Endothelial cell of umbilical vein (primary cell): Measurements from ENCODE around the gene PUS10. TPM values are rescaled to one million over a fixed set of nuclear protein-coding genes. Genes with fewer than 3 reads are reported as not detected.
"Not testable (repeated sequence)": the region's sequence is repeated elsewhere in the genome, so short reads cannot be mapped to it uniquely, and the experiment has no call there.

Experiments
- BruUV-seq: library from RNA; stranded (reverse); fragments of 400-500 nt; replicated peaks from 2 replicates; lab custom pipeline; 2021; lab: Mats Ljungman, UMichigan
- CTCF ChIA-PET: fragments of 300-600, 350-600 bp; sonication (Branson Sonifier 250); formaldehyde crosslinking; loops from one replicate; lab custom pipeline; 2021; ENCODE audit warnings: antibody characterized with exemption, inconsistent platforms; lab: Charles Lee
- POLR2A ChIA-PET: fragments of 300-600, 350-600 bp; sonication (Branson Sonifier 250); formaldehyde crosslinking; loops from one replicate; lab custom pipeline; 2021; ENCODE audit warnings: antibody characterized with exemption, inconsistent platforms; lab: Charles Lee
- DNase-seq: peaks from one replicate; pipeline ENCODE4 v3.0.0-alpha.2; 2011; ENCODE audit warnings: low read depth, low spot score
- FAIRE-seq: peaks from 2 replicates; lab custom pipeline; 2011; peaks lifted over from hg19 to GRCh38; lab: Jason Lieb, UNC
- H2AFZ ChIP-seq: 2 replicates; pipeline ENCODE4 v1.6.0; 2012; ENCODE audit warnings: low read depth, low read length, control low read depth, inconsistent platforms
- H3K27ac ChIP-seq: 2 replicates; pipeline ENCODE4 v1.5.1; 2011; ENCODE audit warnings: low read depth, mild to moderate bottlenecking, control low read depth, low read length, moderate library complexity; ENCODE audit not compliant: insufficient read depth
- H3K27me3 ChIP-seq, 2 experiments: 2 replicates each; pipeline versions ENCODE4 v1.6.0 to v1.6.1; 2011; ENCODE audit warnings: low read length in 2 of 2, mixed read lengths in 1 of 2; ENCODE audit not compliant: control insufficient read depth in 2 of 2, insufficient read depth in 2 of 2
- H3K36me3 ChIP-seq, 2 experiments: 2 replicates in 1 of 2; 3 replicates in 1 of 2; pipeline ENCODE4 v1.5.1; 2011; ENCODE audit warnings: low read length in 2 of 2, mild to moderate bottlenecking in 1 of 2, moderate library complexity in 1 of 2; ENCODE audit not compliant: control insufficient read depth in 2 of 2, insufficient read depth in 2 of 2; ENCODE audit errors: extremely low read depth in 1 of 2
- H3K4me1 ChIP-seq: 3 replicates; pipeline ENCODE4 v1.5.1; 2011; ENCODE audit warnings: mild to moderate bottlenecking, low read length; ENCODE audit not compliant: control insufficient read depth, insufficient read depth; ENCODE audit errors: extremely low read depth
- H3K4me2 ChIP-seq: 2 replicates; pipeline ENCODE4 v1.6.1; 2011; ENCODE audit warnings: low read length, control low read depth, mixed read lengths; ENCODE audit not compliant: insufficient read depth
- H3K4me3 ChIP-seq, 3 experiments: fragments of 200-600 bp in 1 of 3; sonication (generic), shearing (Covaris generic) in 1 of 3; replicated peaks in 1 of 3; 2 replicates each; pipeline ENCODE4 v1.5.1; 2011 to 2016; ENCODE audit warnings: control low read depth in 3 of 3, low read length in 3 of 3, mild to moderate bottlenecking in 2 of 3, inconsistent platforms in 1 of 3, low read depth in 1 of 3, moderate library complexity in 1 of 3; ENCODE audit not compliant: insufficient read depth in 1 of 3
- H3K79me2 ChIP-seq: 2 replicates; pipeline ENCODE4 v1.6.0; 2012; ENCODE audit warnings: low read length, inconsistent platforms; ENCODE audit not compliant: control insufficient read depth, insufficient read depth
- H3K9ac ChIP-seq: replicated peaks from 2 replicates; pipeline ENCODE3; 2011; ENCODE audit warnings: low read length, control low read depth; ENCODE audit not compliant: insufficient read depth; ENCODE audit errors: extremely low read depth
- H3K9me1 ChIP-seq: replicated peaks from 3 replicates; pipeline ENCODE4 v1.6.0; 2011; ENCODE audit warnings: mild to moderate bottlenecking, low read length; ENCODE audit not compliant: control insufficient read depth, insufficient read depth; ENCODE audit errors: extremely low read depth
- H3K9me3 ChIP-seq: replicated peaks from 2 replicates; pipeline ENCODE4 v1.5.1; 2012; ENCODE audit warnings: low read length, inconsistent platforms; ENCODE audit not compliant: control insufficient read depth, insufficient read depth
- H4K20me1 ChIP-seq: replicated peaks from 2 replicates; pipeline ENCODE3; 2011; ENCODE audit warnings: mild to moderate bottlenecking, low read length; ENCODE audit not compliant: control insufficient read depth, insufficient read depth; ENCODE audit errors: extremely low read depth
- CTCF ChIP-seq, 2 donors: IDR thresholded peaks; 1 replicate in 1 of 2; 2 replicates in 1 of 2; pipeline ENCODE4 v1.5.1; 2011; ENCODE audit warnings: low read length in 2 of 2, mild to moderate bottlenecking in 2 of 2, moderate library complexity in 2 of 2, control low read depth in 1 of 2, inconsistent platforms in 1 of 2, low read depth in 1 of 2; ENCODE audit not compliant: insufficient read depth in 1 of 2; ENCODE audit errors: extremely low read depth in 1 of 2
- EZH2 ChIP-seq: IDR thresholded peaks from 2 replicates; pipeline ENCODE4 v1.6.1; 2012; ENCODE audit warnings: borderline replicate concordance, low read depth, mild to moderate bottlenecking, moderate library complexity, low read length, inconsistent platforms; ENCODE audit not compliant: severe bottlenecking
- FOS ChIP-seq: IDR thresholded peaks from 2 replicates; pipeline ENCODE4 v1.6.1; 2011; ENCODE audit warnings: mild to moderate bottlenecking, low read length, moderate library complexity, borderline replicate concordance; ENCODE audit not compliant: insufficient read depth
- GATA2 ChIP-seq: IDR thresholded peaks from 2 replicates; pipeline ENCODE4 v1.7.0; 2011; ENCODE audit warnings: low read depth, mild to moderate bottlenecking, moderate library complexity, mixed read lengths, low read length; ENCODE audit not compliant: insufficient read length, insufficient read depth
- JUN ChIP-seq: IDR thresholded peaks from 2 replicates; pipeline ENCODE4 v1.6.1; 2011; ENCODE audit warnings: borderline replicate concordance, low read depth; ENCODE audit not compliant: insufficient read length, insufficient read depth
- MAX ChIP-seq: IDR thresholded peaks from 2 replicates; pipeline ENCODE4 v1.6.1; 2011; ENCODE audit not compliant: insufficient read depth, insufficient read length
- MYC ChIP-seq: IDR thresholded peaks from one replicate; pipeline ENCODE4 v1.6.1; 2011; ENCODE audit warnings: mild to moderate bottlenecking, low read depth, low read length
- POLR2A ChIP-seq: IDR thresholded peaks from 2 replicates; pipeline ENCODE4 v1.6.1; 2012; ENCODE audit warnings: low read depth, mild to moderate bottlenecking, control low read depth, low read length
- POLR2AphosphoS5 ChIP-seq: IDR thresholded peaks from 2 replicates; pipeline ENCODE4 v1.6.1; 2012; ENCODE audit warnings: low read depth, mild to moderate bottlenecking, control low read depth, low read length, moderate library complexity; ENCODE audit not compliant: insufficient read depth
- dilution Hi-C: fragments of 300-500 bp; cut with MboI; formaldehyde crosslinking; loops from one replicate; pipeline ENCODE4 v1.15.0; 2019; ENCODE audit warnings: low sequenced_read_pairs; ENCODE audit not compliant: extremely low pct_ligation_motif_present
- intact Hi-C: fragments of 100-400 bp; cut with micrococcal nuclease; formaldehyde crosslinking; loops from one replicate; pipeline ENCODE4 v1.10.0; 2022
- polyA plus RNA-seq, 4 experiments: library from polyadenylated mRNA; depleted of rRNA in 3 of 4; stranded (reverse) in 3 of 4; unstranded in 1 of 4; fragments of >200 nt; gene quantifications; 2 replicates each; pipeline versions ENCODE4 v1.2.1 to v1.2.3, GENCODE V29; 2011 to 2012; ENCODE audit warnings: missing spikeins in 1 of 4
- total RNA-seq: library from RNA; stranded (reverse); gene quantifications from 2 replicates; pipeline ENCODE4 v1.2.3, GENCODE V29; 2021

Gene PUS10
- total and polyA plus RNA-seq, 2 donors (not counting 3 experiments of a cell fraction or from before 2014, with no cell fraction given), result 3.7 to 10.3 TPM

- DNase-seq, H4K20me1 ChIP-seq, FAIRE-seq, dilution Hi-C loops, intact Hi-C loops, H3K9me3 ChIP-seq, H3K4me1 ChIP-seq, H3K9ac ChIP-seq, POLR2A ChIA-PET, H3K79me2 ChIP-seq, CTCF ChIA-PET, H3K4me2 ChIP-seq, BruUV-seq, H3K4me3 ChIP-seq, H3K27me3 ChIP-seq, H2AFZ ChIP-seq, H3K27ac ChIP-seq, H3K9me1 ChIP-seq: not testable (repeated sequence)
- peaks cover 8 to 10% of the 10 kb centered on the region in 2 experiments for H3K36me3 ChIP-seq
Observed at GRCh38 chr2:61034592-61034991, 16.5 kb upstream of the PUS10 start.

- Histone ChIP-seq H3K4me1 (no peaks in the 10 kb centered on the region), H3K4me2 (no peak overlapping the region), H3K36me3 (peaks cover 5 to 12% of the 10 kb centered on the region in 2 experiments), H2AFZ (no peak overlapping the region), H3K4me3 (no peak overlapping the region), H3K79me2 (peaks cover 8% of the 10 kb centered on the region), H3K27ac (no peak overlapping the region), H3K9ac (no peak overlapping the region), H3K27me3 (no peaks in the 10 kb centered on the region), H4K20me1 (no peaks in the 10 kb centered on the region), H3K9me3 (no peaks in the 10 kb centered on the region), H3K9me1 (no peaks in the 10 kb centered on the region)
- dilution Hi-C loops, result no loop called here
- TF ChIP-seq EZH2 (no peak), POLR2A (no peak), MAX (no peak), GATA2 (no peak), JUN (no peak), MYC (no peak), CTCF (IDR thresholded peaks at IDR 0.05; ENCODE audit: extremely low read depth in 1 of 2, insufficient read depth in 1 of 2, low read depth in 1 of 2, low read length in 2 of 2) (no peak), FOS (no peak), POLR2AphosphoS5 (no peak)
- ChIA-PET POLR2A (no interaction called here), CTCF (no interaction called here)
- intact Hi-C loops, result no loop called here
- DNase-seq (no peak), FAIRE-seq (no peak)
- BruUV-seq, result no TSS peak
Observed at GRCh38 chr2:61029533-61029932, 11.5 kb upstream of the PUS10 start.
